H9 (cell line): ENCODE results near the gene SLC35F3. TPM values are rescaled to one million over a fixed set of nuclear protein-coding genes. Genes with fewer than 3 reads are reported as not detected.

ENCODE experiments used
- DNase-seq: peaks from one replicate; pipeline ENCODE4 v3.0.0-alpha.2; 2017
- H2AFZ ChIP-seq: one replicate; pipeline ENCODE4 v1.6.1; 2013; ENCODE audit warnings: mild to moderate bottlenecking, low read length, control low read depth, moderate library complexity
- H2AK5ac ChIP-seq: 2 replicates; pipeline ENCODE4 v1.6.1; 2013; ENCODE audit warnings: low read length, control low read depth, mixed read lengths; ENCODE audit not compliant: insufficient read length
- H2BK120ac ChIP-seq: one replicate; pipeline ENCODE4 v1.6.1; 2013; ENCODE audit warnings: low read depth, mild to moderate bottlenecking, low read length, control low read depth, inconsistent platforms; ENCODE audit not compliant: poor library complexity, severe bottlenecking
- H2BK12ac ChIP-seq: 2 replicates; pipeline ENCODE4 v1.6.1; 2013; ENCODE audit warnings: low read length, control low read depth, mixed read lengths, low read depth; ENCODE audit not compliant: insufficient read length
- H2BK15ac ChIP-seq: 2 replicates; pipeline ENCODE4 v1.6.1; 2013; ENCODE audit warnings: low read depth, low read length, control low read depth
- H2BK20ac ChIP-seq: one replicate; pipeline ENCODE4 v1.6.1; 2013; ENCODE audit warnings: low read depth, mild to moderate bottlenecking, low read length, control low read depth, inconsistent platforms; ENCODE audit not compliant: poor library complexity, severe bottlenecking
- H2BK5ac ChIP-seq: 2 replicates; pipeline ENCODE4 v1.6.1; 2013; ENCODE audit warnings: low read length, control low read depth, mixed read lengths; ENCODE audit not compliant: insufficient read length
- H3K14ac ChIP-seq: 2 replicates; pipeline ENCODE4 v1.6.1; 2013; ENCODE audit warnings: low read length, control low read depth; ENCODE audit not compliant: insufficient read depth
- H3K18ac ChIP-seq: 2 replicates; pipeline ENCODE4 v1.6.1; 2013; ENCODE audit warnings: low read depth, mild to moderate bottlenecking, mixed read lengths, low read length, control low read depth; ENCODE audit not compliant: insufficient read length
- H3K23ac ChIP-seq: 2 replicates; pipeline ENCODE4 v1.6.1; 2013; ENCODE audit warnings: low read length, control low read depth, mixed read lengths, low read depth; ENCODE audit not compliant: insufficient read length
- H3K23me2 ChIP-seq: 2 replicates; pipeline ENCODE4 v1.6.1; 2013; ENCODE audit warnings: low read depth, mild to moderate bottlenecking, mixed read lengths, low read length, control low read depth; ENCODE audit not compliant: insufficient read length, poor library complexity, severe bottlenecking
- H3K27ac ChIP-seq: 2 replicates; pipeline ENCODE4 v1.5.1; 2013; ENCODE audit warnings: low read length, control low read depth, mixed read lengths, low read depth; ENCODE audit not compliant: insufficient read length
- H3K27me3 ChIP-seq: 2 replicates; pipeline ENCODE4 v1.6.1; 2013; ENCODE audit warnings: low read length, control low read depth, inconsistent platforms; ENCODE audit not compliant: insufficient read depth
- H3K4ac ChIP-seq: 2 replicates; pipeline ENCODE4 v1.6.1; 2013; ENCODE audit warnings: low read depth, mild to moderate bottlenecking, control low read depth, inconsistent platforms, low read length, moderate library complexity
- H3K4me1 ChIP-seq: 2 replicates; pipeline ENCODE4 v1.6.1; 2013; ENCODE audit warnings: low read length, control low read depth, inconsistent platforms; ENCODE audit not compliant: insufficient read depth
- H3K4me2 ChIP-seq: 2 replicates; pipeline ENCODE4 v1.6.1; 2013; ENCODE audit warnings: low read length, control low read depth, mixed read lengths; ENCODE audit not compliant: insufficient read length, insufficient read depth
- H3K56ac ChIP-seq: 2 replicates; pipeline ENCODE4 v1.6.1; 2013; ENCODE audit warnings: low read depth, mild to moderate bottlenecking, mixed read lengths, low read length, control low read depth; ENCODE audit not compliant: insufficient read length
- H3K79me1 ChIP-seq: 2 replicates; pipeline ENCODE4 v1.6.1; 2013; ENCODE audit warnings: low read depth, mild to moderate bottlenecking, moderate library complexity, low read length, control low read depth, inconsistent platforms; ENCODE audit not compliant: insufficient read depth, poor library complexity, severe bottlenecking
- H3K79me2 ChIP-seq: 2 replicates; pipeline ENCODE4 v1.6.1; 2013; ENCODE audit warnings: low read length, control low read depth, inconsistent platforms; ENCODE audit not compliant: insufficient read depth
- H3K9ac ChIP-seq: 2 replicates; pipeline ENCODE4 v1.6.1; 2013; ENCODE audit warnings: low read length, control low read depth, mixed read lengths; ENCODE audit not compliant: insufficient read length; ENCODE audit errors: extremely low read depth
- H3K9me3 ChIP-seq: one replicate; pipeline ENCODE4 v1.6.1; 2013; ENCODE audit warnings: low read depth, low read length, inconsistent platforms; ENCODE audit not compliant: control insufficient read depth
- H3T11ph ChIP-seq: one replicate; pipeline ENCODE4 v1.6.1; 2013; ENCODE audit warnings: mild to moderate bottlenecking, low read length, control low read depth, inconsistent platforms
- H4K20me1 ChIP-seq: one replicate; pipeline ENCODE4 v1.6.1; 2013; ENCODE audit not compliant: control insufficient read depth, insufficient read length, insufficient read depth
- H4K5ac ChIP-seq: 2 replicates; pipeline ENCODE4 v1.6.1; 2013; ENCODE audit warnings: low read depth, mild to moderate bottlenecking, mixed read lengths, low read length, control low read depth; ENCODE audit not compliant: insufficient read length
- H4K8ac ChIP-seq: replicated peaks from 2 replicates; pipeline ENCODE4 v1.6.1; 2013; ENCODE audit warnings: low read length, control low read depth, mixed read lengths, low read depth; ENCODE audit not compliant: insufficient read length
- H4K91ac ChIP-seq: 2 replicates; pipeline ENCODE4 v1.6.1; 2013; ENCODE audit warnings: low read depth, mild to moderate bottlenecking, moderate library complexity, mixed read lengths, low read length, control low read depth; ENCODE audit not compliant: insufficient read length
- H3K27ac Mint-ChIP-seq, 3 experiments: 2 replicates in 2 of 3; 3 replicates in 1 of 3; pipeline ENCODE4 v1.8.0; 2020 to 2021; ENCODE audit warnings: mixed read lengths in 3 of 3, mild to moderate bottlenecking in 1 of 3, moderate library complexity in 1 of 3
- H3K27me3 Mint-ChIP-seq: 2 replicates; pipeline ENCODE4 v1.8.0; 2021; ENCODE audit warnings: low read depth, mild to moderate bottlenecking, moderate library complexity, mixed read lengths
- H3K36me3 Mint-ChIP-seq, 3 experiments: 2 replicates in 2 of 3; 3 replicates in 1 of 3; pipeline ENCODE4 v1.8.0; 2020 to 2021; ENCODE audit warnings: low read depth in 3 of 3, mixed read lengths in 3 of 3; ENCODE audit not compliant: insufficient read depth in 1 of 3
- H3K4me1 Mint-ChIP-seq, 2 experiments: 2 replicates each; pipeline ENCODE4 v1.8.0; 2020; ENCODE audit warnings: mixed read lengths in 2 of 2
- H3K4me3 Mint-ChIP-seq, 2 experiments: 2 replicates in 1 of 2; 3 replicates in 1 of 2; pipeline ENCODE4 v1.8.0; 2020 to 2021; ENCODE audit warnings: mild to moderate bottlenecking in 2 of 2, mixed read lengths in 2 of 2, moderate library complexity in 1 of 2
- H3K9me3 Mint-ChIP-seq, 2 experiments: 2 replicates in 1 of 2; 3 replicates in 1 of 2; pipeline ENCODE4 v1.8.0; 2020; ENCODE audit warnings: mild to moderate bottlenecking in 2 of 2, mixed read lengths in 2 of 2, moderate library complexity in 1 of 2
- CTCF ChIP-seq: fragments of 200-600 bp; sonication (generic); conservative IDR thresholded peaks from 3 replicates; pipeline ENCODE4 v1.8.0; 2021; ENCODE audit warnings: antibody characterized with exemption, mild to moderate bottlenecking
- WGBS: extraction: QIAGEN DNeasy Blood & Tissue Kit; methylation state at CpG from one replicate; pipeline ENCODE4 v1.1.7; 2013; ENCODE audit warnings: missing lambda C conversion rate, low lambda C conversion rate, mixed read lengths; ENCODE audit not compliant: insufficient read length; ENCODE audit errors: extremely low coverage; 5-methylcytosine and 5-hydroxymethylcytosine counted together
- total RNA-seq: library from RNA; stranded (reverse); gene quantifications from 2 replicates; pipeline ENCODE4 v1.2.1, GENCODE V29; 2021

SLC35F3 gene
- total RNA-seq, 1 experiment from 2014 or later, result 0.81 TPM

- no CpG with 5 or more reads among the region's 7 CpGs for WGBS
- H3K27ac Mint-ChIP-seq, result no peak overlapping the region
These were observed 191.8 kb downstream of the SLC35F3 start for GRCh38 chr1:234096161-234096770.

More at GRCh38 chr1:234096161-234096770, 191.8 kb downstream of the SLC35F3 start:
- H3K4me1 Mint-ChIP-seq, result no peaks in the 10 kb centered on the region
- no peak overlapping the region for H2AK5ac ChIP-seq
- H3K79me1 ChIP-seq, result no peaks in the 10 kb centered on the region
- H3K9me3 ChIP-seq, result no peaks in the 10 kb centered on the region
- no peak overlapping the region for H3K4me3 Mint-ChIP-seq
- H2BK5ac ChIP-seq, result no peak overlapping the region
- no peak overlapping the region for H4K8ac ChIP-seq
- H3K14ac ChIP-seq, result no peak overlapping the region
- H3K23me2 ChIP-seq, result no peaks in the 10 kb centered on the region
- no peak overlapping the region for H3K18ac ChIP-seq
- H2BK15ac ChIP-seq, result no peak overlapping the region
- no peak overlapping the region for H2BK120ac ChIP-seq
- DNase-seq, result no peak
- no peak overlapping the region for H2BK12ac ChIP-seq
- H3K4me2 ChIP-seq, result no peak overlapping the region
- no peaks in the 10 kb centered on the region for H3K36me3 Mint-ChIP-seq
- H3T11ph ChIP-seq, result no peak overlapping the region
- H3K79me2 ChIP-seq, result no peaks in the 10 kb centered on the region
- no peaks in the 10 kb centered on the region for H3K9me3 Mint-ChIP-seq
- H2BK20ac ChIP-seq, result no peak overlapping the region
- H4K5ac ChIP-seq, result no peak overlapping the region
- no peaks in the 10 kb centered on the region for H3K27me3 ChIP-seq
- no peak overlapping the region for H3K9ac ChIP-seq
- no peaks in the 10 kb centered on the region for H4K20me1 ChIP-seq
- H3K4ac ChIP-seq, result no peak overlapping the region
- no peak overlapping the region for H3K23ac ChIP-seq
- no peak overlapping the region for H4K91ac ChIP-seq
- TF ChIP-seq CTCF, result no peak
- no peak overlapping the region for H2AFZ ChIP-seq
- H3K27ac ChIP-seq, result no peak overlapping the region
- H3K56ac ChIP-seq, result no peak overlapping the region
- no peaks in the 10 kb centered on the region for H3K4me1 ChIP-seq
- 0 out of 2 replicates have a peak, but pooled peaks cover 2% of the 10 kb centered on the region for H3K27me3 Mint-ChIP-seq
